RWPE2 (cell line): ENCODE data around the gene RXRA.

ENCODE experiments used
- ATAC-seq: fragments of 200-7000 bp; cut with Tn5 transposase; 3 replicates; pipeline ENCODE4 v1.9.1; 2021; ENCODE audit warnings: low read depth
- DNase-seq: peaks from one replicate; pipeline ENCODE4 v3.0.0-alpha.2; 2020; ENCODE audit warnings: low spot score
- H3K27ac ChIP-seq: fragments of 450-650 bp; 2 replicates; pipeline ENCODE4 v1.5.1; 2017; ENCODE audit warnings: mild to moderate bottlenecking; ENCODE audit not compliant: poor library complexity, severe bottlenecking
- H3K27me3 ChIP-seq: fragments of 250-450 bp; sonication (Bioruptor Pico); 2 replicates; pipeline ENCODE4 v1.5.1; 2021; ENCODE audit warnings: mild to moderate bottlenecking, moderate library complexity; ENCODE audit not compliant: insufficient read depth, poor library complexity, severe bottlenecking
- H3K36me3 ChIP-seq: fragments of 250-450 bp; sonication (Bioruptor Pico); 2 replicates; pipeline ENCODE4 v1.5.1; 2020; ENCODE audit warnings: low read depth, mild to moderate bottlenecking, moderate library complexity
- H3K4me1 ChIP-seq: fragments of 250-450 bp; sonication (Bioruptor Pico); 2 replicates; pipeline ENCODE4 v1.5.1; 2021; ENCODE audit warnings: mild to moderate bottlenecking, moderate library complexity; ENCODE audit not compliant: insufficient read depth, poor library complexity, severe bottlenecking
- H3K4me3 ChIP-seq: fragments of 250-450 bp; sonication (Bioruptor Pico); 2 replicates; pipeline ENCODE4 v1.5.1; 2021; ENCODE audit warnings: mild to moderate bottlenecking, moderate library complexity; ENCODE audit not compliant: severe bottlenecking
- H3K9me3 ChIP-seq: fragments of 250-450 bp; sonication (Bioruptor Pico); 2 replicates; pipeline ENCODE4 v1.5.1; 2021; ENCODE audit warnings: mild to moderate bottlenecking, moderate library complexity; ENCODE audit not compliant: severe bottlenecking
- CTCF ChIP-seq: fragments of 450-650 bp; IDR thresholded peaks from one replicate; pipeline ENCODE4 v1.5.1; 2017; ENCODE audit warnings: mild to moderate bottlenecking, moderate library complexity; ENCODE audit not compliant: poor library complexity, severe bottlenecking

The RXRA gene

GRCh38 chr9:134313470-134313869 is 12.8 kb upstream of the RXRA start:
- ATAC-seq (no peak), DNase-seq (no peak)
- H3K9me3 ChIP-seq, result no peaks in the 10 kb centered on the region
- peaks cover 6% of the 10 kb centered on the region for H3K27me3 ChIP-seq
- no peak for TF ChIP-seq CTCF
- H3K36me3 ChIP-seq, result no peaks in the 10 kb centered on the region
- H3K4me3 ChIP-seq, result no peak overlapping the region
- H3K27ac ChIP-seq, result no peak overlapping the region
- no peaks in the 10 kb centered on the region for H3K4me1 ChIP-seq

DNA sequence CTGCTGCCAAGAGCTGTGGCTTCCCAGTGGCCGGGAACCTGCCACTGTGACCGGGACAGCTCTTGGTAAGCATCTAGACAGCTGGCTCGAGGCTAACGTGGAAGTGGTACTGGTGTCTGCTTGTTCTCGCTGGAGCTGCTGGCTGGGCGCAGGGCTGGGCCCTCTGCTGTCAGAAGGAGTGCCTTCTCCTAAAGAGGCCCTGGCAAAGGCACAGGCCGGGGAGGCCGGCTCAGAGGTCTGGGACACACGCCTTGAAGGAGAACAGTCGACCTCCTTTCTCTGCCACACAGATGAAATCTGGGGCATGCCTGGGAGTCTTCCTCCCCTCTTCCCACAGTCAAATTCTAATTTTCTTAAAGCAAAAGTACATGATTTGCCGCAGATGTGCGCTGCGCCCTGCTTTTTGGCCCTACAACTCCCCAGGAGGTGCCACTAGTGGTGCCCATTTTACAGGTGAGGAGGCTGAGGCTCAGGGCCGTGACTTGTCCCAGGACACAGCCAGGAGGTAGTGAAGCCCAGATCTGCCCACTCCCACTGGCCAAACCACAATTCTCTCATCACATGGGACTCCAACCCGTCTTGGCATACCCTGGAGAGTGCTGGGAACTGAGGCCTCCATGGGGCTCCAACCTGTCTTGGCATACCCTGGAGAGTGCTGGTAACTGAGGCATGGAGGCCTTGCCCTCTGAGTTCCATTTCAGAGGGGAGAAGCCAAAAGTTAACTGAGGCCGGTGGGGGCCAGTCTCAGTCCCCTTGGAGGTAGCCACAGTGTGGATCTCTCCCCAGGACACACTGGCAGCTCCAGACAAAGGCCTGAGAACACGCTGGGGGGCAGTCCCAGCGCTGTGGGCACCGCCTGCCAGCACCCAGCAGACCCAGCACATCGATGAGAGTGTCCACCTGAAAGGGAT is 12.0 kb upstream of the RXRA start:
- no peak for TF ChIP-seq CTCF
- no peak for DNase-seq
- no peak for ATAC-seq
- Histone ChIP-seq H3K4me1 (no peaks in the 10 kb centered on the region), H3K36me3 (no peaks in the 10 kb centered on the region), H3K4me3 (no peak overlapping the region), H3K9me3 (no peaks in the 10 kb centered on the region), H3K27me3 (peaks cover 6% of the 10 kb centered on the region), H3K27ac (no peak overlapping the region)

DNA sequence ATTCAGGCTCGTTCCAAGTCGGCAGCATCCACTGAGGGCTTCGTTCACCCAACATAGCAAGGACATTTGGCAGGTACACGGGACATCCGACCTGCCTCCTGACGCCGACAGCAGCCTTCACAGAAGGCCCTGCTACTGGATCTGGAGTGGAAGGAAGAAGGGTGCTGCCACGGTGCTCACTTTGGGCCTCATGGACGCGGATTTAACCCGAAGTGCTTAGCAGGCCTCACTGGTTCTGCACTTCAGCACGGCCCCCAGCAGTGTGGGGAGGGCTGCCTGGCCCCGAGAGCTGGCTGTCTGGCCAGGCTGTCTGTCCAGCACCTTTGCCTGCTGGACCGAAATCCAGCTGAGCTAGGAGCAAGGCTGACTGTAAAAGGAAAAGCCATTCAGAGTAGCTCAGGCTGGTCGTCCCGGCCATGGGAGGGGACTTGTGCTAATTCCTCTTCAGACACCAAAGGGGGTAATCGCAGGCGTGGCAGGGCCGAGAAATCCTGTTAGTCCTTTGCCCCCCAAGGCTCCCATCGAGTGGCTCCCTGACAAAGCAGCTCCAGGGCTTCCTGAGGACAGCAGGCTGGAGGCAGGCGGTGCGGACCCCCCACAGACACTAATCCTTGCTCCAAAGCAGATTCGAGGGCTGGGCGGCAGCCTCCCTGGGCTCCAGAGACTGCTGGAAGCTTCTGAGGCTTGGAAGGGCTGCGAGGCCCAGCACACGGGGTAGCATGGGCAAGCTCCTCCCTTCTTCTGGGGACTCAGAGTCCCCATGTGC is 11.1 kb upstream of the RXRA start:
- H3K4me3 ChIP-seq, result no peak overlapping the region
- no peaks in the 10 kb centered on the region for H3K9me3 ChIP-seq
- DNase-seq (peak; percentile 42), ATAC-seq (no peak; the same call in 2 of the 3 replicates)
- H3K27ac ChIP-seq, result no peak overlapping the region
- TF ChIP-seq CTCF, result no peak
- no peaks in the 10 kb centered on the region for H3K36me3 ChIP-seq
- peaks cover 3% of the 10 kb centered on the region for H3K27me3 ChIP-seq
- H3K4me1 ChIP-seq, result no peaks in the 10 kb centered on the region

GRCh38 chr9:134315716-134316448 is 10.4 kb upstream of the RXRA start:
- no peak overlapping the region for H3K4me3 ChIP-seq

More at GRCh38 chr9:134315716-134316448, 10.4 kb upstream of the RXRA start:
- Histone ChIP-seq H3K4me1 (no peaks in the 10 kb centered on the region), H3K9me3 (no peaks in the 10 kb centered on the region), H3K36me3 (no peaks in the 10 kb centered on the region), H3K27me3 (no peaks in the 10 kb centered on the region), H3K27ac (no peak overlapping the region)
- ATAC-seq (no peak), DNase-seq (no peak)
- no peak for TF ChIP-seq CTCF
